ENCODE data around the gene NUDT5.
"Not testable (repeated sequence)": the region's sequence is repeated elsewhere in the genome, so short reads cannot be mapped to it uniquely, and the experiment has no call there.

The NUDT5 gene

GRCh38 chr10:12226438-12226837 lies 30.7 kb upstream of the NUDT5 start:
- Histone ChIP-seq H3K36me3 (ENCODE audit: insufficient read depth, low read length) (peaks cover 13% of the 10 kb centered on the region), H3K79me2 (ENCODE audit: control insufficient read depth, insufficient read depth, low read length, unreplicated experiment) (peaks cover 24% of the 10 kb centered on the region)
- H3K27me3 ChIP-seq (ENCODE audit: insufficient read depth, low read length); H3K4me1 ChIP-seq (ENCODE audit: control insufficient read depth, insufficient read depth, low read length, unreplicated experiment); H3K27ac ChIP-seq (ENCODE audit: low read depth, low read length); H3K4me3 ChIP-seq (ENCODE audit: low read depth, low read length); H2AFZ ChIP-seq (ENCODE audit: low read length, unreplicated experiment): not testable (repeated sequence)

GRCh38 chr10:12225444-12225843 lies 29.8 kb upstream of the NUDT5 start:
- Histone ChIP-seq H3K4me3 (ENCODE audit: low read depth, low read length) (no peak overlapping the region), H2AFZ (ENCODE audit: low read length, unreplicated experiment) (no peak overlapping the region), H3K27ac (ENCODE audit: low read depth, low read length) (no peak overlapping the region), H3K4me1 (ENCODE audit: control insufficient read depth, insufficient read depth, low read length, unreplicated experiment) (peaks cover 15% of the 10 kb centered on the region), H3K27me3 (ENCODE audit: insufficient read depth, low read length) (no peaks in the 10 kb centered on the region), H3K36me3 (ENCODE audit: insufficient read depth, low read length) (peaks cover 15% of the 10 kb centered on the region), H3K79me2 (ENCODE audit: control insufficient read depth, insufficient read depth, low read length, unreplicated experiment) (peaks cover 28% of the 10 kb centered on the region)

GRCh38 chr10:12221323-12222298 lies 25.9 kb upstream of the NUDT5 start:
- peaks cover 34% of the 10 kb centered on the region for H3K79me2 ChIP-seq (ENCODE audit: control insufficient read depth, insufficient read depth, low read length, unreplicated experiment)
- H2AFZ ChIP-seq (ENCODE audit: low read length, unreplicated experiment), result no peak overlapping the region
- H3K27ac ChIP-seq (ENCODE audit: low read depth, low read length), result peak overlapping the region; percentile 72
- H3K4me3 ChIP-seq (ENCODE audit: low read depth, low read length), result no peak overlapping the region
- H3K4me1 ChIP-seq (ENCODE audit: control insufficient read depth, insufficient read depth, low read length, unreplicated experiment), result peaks cover 21% of the 10 kb centered on the region
- peaks cover 21% of the 10 kb centered on the region for H3K36me3 ChIP-seq (ENCODE audit: insufficient read depth, low read length)
- H3K27me3 ChIP-seq (ENCODE audit: insufficient read depth, low read length), result no peaks in the 10 kb centered on the region

- peaks cover 24% of the 10 kb centered on the region for H3K4me1 ChIP-seq (ENCODE audit: control insufficient read depth, insufficient read depth, low read length, unreplicated experiment)
- peaks cover 38% of the 10 kb centered on the region for H3K79me2 ChIP-seq (ENCODE audit: control insufficient read depth, insufficient read depth, low read length, unreplicated experiment)
- peaks cover 21% of the 10 kb centered on the region for H3K36me3 ChIP-seq (ENCODE audit: insufficient read depth, low read length)
- H3K27ac ChIP-seq (ENCODE audit: low read depth, low read length), result 0 out of 2 replicates have a peak overlapping the region, but pooled peaks have one; percentile 85
- no peak overlapping the region for H3K4me3 ChIP-seq (ENCODE audit: low read depth, low read length)
- H3K27me3 ChIP-seq (ENCODE audit: insufficient read depth, low read length), result no peaks in the 10 kb centered on the region
- no peak overlapping the region for H2AFZ ChIP-seq (ENCODE audit: low read length, unreplicated experiment)
Measured at GRCh38 chr10:12218991-12219390, 23.3 kb upstream of the NUDT5 start.

- Histone ChIP-seq H3K27ac (ENCODE audit: low read depth, low read length) (peak overlapping the region; percentile 14; the same call in 1 of the 2 replicates), H3K36me3 (ENCODE audit: insufficient read depth, low read length) (peaks cover 42% of the 10 kb centered on the region), H2AFZ (ENCODE audit: low read length, unreplicated experiment) (peak overlapping the region; percentile 55), H3K27me3 (ENCODE audit: insufficient read depth, low read length) (no peaks in the 10 kb centered on the region), H3K79me2 (ENCODE audit: control insufficient read depth, insufficient read depth, low read length, unreplicated experiment) (peaks cover 14% of the 10 kb centered on the region), H3K4me1 (ENCODE audit: control insufficient read depth, insufficient read depth, low read length, unreplicated experiment) (peaks cover 4% of the 10 kb centered on the region), H3K4me3 (ENCODE audit: low read depth, low read length) (no peak overlapping the region)
Measured at GRCh38 chr10:12214763-12215218, 19.1 kb upstream of the NUDT5 start.

- Histone ChIP-seq H3K27me3 (ENCODE audit: insufficient read depth, low read length) (no peaks in the 10 kb centered on the region), H3K4me1 (ENCODE audit: control insufficient read depth, insufficient read depth, low read length, unreplicated experiment) (peaks cover 4% of the 10 kb centered on the region), H3K27ac (ENCODE audit: low read depth, low read length) (no peak overlapping the region), H3K36me3 (ENCODE audit: insufficient read depth, low read length) (peaks cover 46% of the 10 kb centered on the region), H3K79me2 (ENCODE audit: control insufficient read depth, insufficient read depth, low read length, unreplicated experiment) (peaks cover 14% of the 10 kb centered on the region), H3K4me3 (ENCODE audit: low read depth, low read length) (no peak overlapping the region), H2AFZ (ENCODE audit: low read length, unreplicated experiment) (no peak overlapping the region)
Measured at GRCh38 chr10:12214093-12214492, 18.4 kb upstream of the NUDT5 start.

GRCh38 chr10:12213621-12214020 lies 17.9 kb upstream of the NUDT5 start:
- no peak overlapping the region for H3K27ac ChIP-seq (ENCODE audit: low read depth, low read length)
- no peaks in the 10 kb centered on the region for H3K27me3 ChIP-seq (ENCODE audit: insufficient read depth, low read length)
- H3K79me2 ChIP-seq (ENCODE audit: control insufficient read depth, insufficient read depth, low read length, unreplicated experiment), result peaks cover 17% of the 10 kb centered on the region
- H3K4me3 ChIP-seq (ENCODE audit: low read depth, low read length), result no peak overlapping the region
- H2AFZ ChIP-seq (ENCODE audit: low read length, unreplicated experiment), result no peak overlapping the region
- peaks cover 4% of the 10 kb centered on the region for H3K4me1 ChIP-seq (ENCODE audit: control insufficient read depth, insufficient read depth, low read length, unreplicated experiment)
- peaks cover 43% of the 10 kb centered on the region for H3K36me3 ChIP-seq (ENCODE audit: insufficient read depth, low read length)

GRCh38 chr10:12212454-12212853 lies 16.8 kb upstream of the NUDT5 start:
- Histone ChIP-seq H3K36me3 (ENCODE audit: insufficient read depth, low read length) (peaks cover 40% of the 10 kb centered on the region), H3K79me2 (ENCODE audit: control insufficient read depth, insufficient read depth, low read length, unreplicated experiment) (peaks cover 21% of the 10 kb centered on the region), H2AFZ (ENCODE audit: low read length, unreplicated experiment) (no peak overlapping the region), H3K27me3 (ENCODE audit: insufficient read depth, low read length) (no peaks in the 10 kb centered on the region), H3K4me1 (ENCODE audit: control insufficient read depth, insufficient read depth, low read length, unreplicated experiment) (peaks cover 4% of the 10 kb centered on the region), H3K27ac (ENCODE audit: low read depth, low read length) (no peak overlapping the region), H3K4me3 (ENCODE audit: low read depth, low read length) (no peak overlapping the region)

- H3K27ac ChIP-seq (ENCODE audit: low read depth, low read length), result no peak overlapping the region
- H3K36me3 ChIP-seq (ENCODE audit: insufficient read depth, low read length), result peaks cover 35% of the 10 kb centered on the region
- peaks cover 29% of the 10 kb centered on the region for H3K79me2 ChIP-seq (ENCODE audit: control insufficient read depth, insufficient read depth, low read length, unreplicated experiment)
Measured at GRCh38 chr10:12208460-12208859, 12.8 kb upstream of the NUDT5 start.

GRCh38 chr10:12207114-12207513 lies 11.4 kb upstream of the NUDT5 start:
- H3K27ac ChIP-seq (ENCODE audit: low read depth, low read length), result no peak overlapping the region
- H3K36me3 ChIP-seq (ENCODE audit: insufficient read depth, low read length), result peaks cover 34% of the 10 kb centered on the region
- no peaks in the 10 kb centered on the region for H3K4me1 ChIP-seq (ENCODE audit: control insufficient read depth, insufficient read depth, low read length, unreplicated experiment)
- peaks cover 42% of the 10 kb centered on the region for H3K79me2 ChIP-seq (ENCODE audit: control insufficient read depth, insufficient read depth, low read length, unreplicated experiment)
- no peak overlapping the region for H2AFZ ChIP-seq (ENCODE audit: low read length, unreplicated experiment)
- H3K27me3 ChIP-seq (ENCODE audit: insufficient read depth, low read length), result no peaks in the 10 kb centered on the region
- no peak overlapping the region for H3K4me3 ChIP-seq (ENCODE audit: low read depth, low read length)

More at GRCh38 chr10:12208460-12208859, 12.8 kb upstream of the NUDT5 start:
- Histone ChIP-seq H3K4me1 (ENCODE audit: control insufficient read depth, insufficient read depth, low read length, unreplicated experiment) (no peaks in the 10 kb centered on the region), H2AFZ (ENCODE audit: low read length, unreplicated experiment) (no peak overlapping the region), H3K4me3 (ENCODE audit: low read depth, low read length) (no peak overlapping the region), H3K27me3 (ENCODE audit: insufficient read depth, low read length) (no peaks in the 10 kb centered on the region)

- H2AFZ ChIP-seq (ENCODE audit: low read length, unreplicated experiment), result no peak overlapping the region
- H3K27ac ChIP-seq (ENCODE audit: low read depth, low read length), result no peak overlapping the region
- no peaks in the 10 kb centered on the region for H3K4me1 ChIP-seq (ENCODE audit: control insufficient read depth, insufficient read depth, low read length, unreplicated experiment)
- H3K4me3 ChIP-seq (ENCODE audit: low read depth, low read length), result no peak overlapping the region
- H3K27me3 ChIP-seq (ENCODE audit: insufficient read depth, low read length), result no peaks in the 10 kb centered on the region
- H3K79me2 ChIP-seq (ENCODE audit: control insufficient read depth, insufficient read depth, low read length, unreplicated experiment), result peaks cover 59% of the 10 kb centered on the region
- peaks cover 22% of the 10 kb centered on the region for H3K36me3 ChIP-seq (ENCODE audit: insufficient read depth, low read length)
Measured at GRCh38 chr10:12205082-12205481, 9.4 kb upstream of the NUDT5 start.
